ENCODE results near the gene MPND.

DNA sequence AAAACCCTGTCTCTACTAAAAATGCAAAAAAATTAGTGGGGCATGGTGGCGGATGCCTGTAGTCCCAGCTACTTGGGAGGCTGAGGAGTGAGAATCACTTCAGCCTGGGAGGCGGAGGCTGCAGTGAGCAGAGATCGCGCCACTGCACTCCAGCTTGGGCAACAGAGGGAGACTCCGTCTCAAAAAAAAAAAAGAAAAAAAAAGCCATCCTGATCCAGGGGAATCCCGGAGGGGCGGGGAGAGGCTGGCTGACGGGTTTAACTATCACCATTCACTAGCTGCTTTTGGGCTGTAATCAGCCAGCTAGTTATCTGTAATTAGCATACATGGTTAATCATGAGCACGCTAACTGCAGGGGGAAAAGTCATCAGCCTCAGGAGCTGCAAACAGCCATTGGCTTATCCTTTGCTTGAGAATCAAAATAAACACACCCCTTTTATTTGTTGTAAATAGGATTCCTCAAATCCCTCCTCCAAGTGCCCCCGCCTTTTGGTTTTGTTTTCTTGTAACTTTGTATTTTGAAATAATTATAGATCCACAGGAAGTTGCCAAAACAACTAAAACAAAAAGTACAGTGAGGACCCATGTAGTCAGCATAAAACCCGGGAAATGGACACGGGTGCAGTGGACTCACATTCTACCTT is 29.4 kb upstream of the MPND start:
- no peak for TF ChIP-seq POLR2A (IDR thresholded peaks at IDR 0.05)
- TF ChIP-seq, protein P1, sequence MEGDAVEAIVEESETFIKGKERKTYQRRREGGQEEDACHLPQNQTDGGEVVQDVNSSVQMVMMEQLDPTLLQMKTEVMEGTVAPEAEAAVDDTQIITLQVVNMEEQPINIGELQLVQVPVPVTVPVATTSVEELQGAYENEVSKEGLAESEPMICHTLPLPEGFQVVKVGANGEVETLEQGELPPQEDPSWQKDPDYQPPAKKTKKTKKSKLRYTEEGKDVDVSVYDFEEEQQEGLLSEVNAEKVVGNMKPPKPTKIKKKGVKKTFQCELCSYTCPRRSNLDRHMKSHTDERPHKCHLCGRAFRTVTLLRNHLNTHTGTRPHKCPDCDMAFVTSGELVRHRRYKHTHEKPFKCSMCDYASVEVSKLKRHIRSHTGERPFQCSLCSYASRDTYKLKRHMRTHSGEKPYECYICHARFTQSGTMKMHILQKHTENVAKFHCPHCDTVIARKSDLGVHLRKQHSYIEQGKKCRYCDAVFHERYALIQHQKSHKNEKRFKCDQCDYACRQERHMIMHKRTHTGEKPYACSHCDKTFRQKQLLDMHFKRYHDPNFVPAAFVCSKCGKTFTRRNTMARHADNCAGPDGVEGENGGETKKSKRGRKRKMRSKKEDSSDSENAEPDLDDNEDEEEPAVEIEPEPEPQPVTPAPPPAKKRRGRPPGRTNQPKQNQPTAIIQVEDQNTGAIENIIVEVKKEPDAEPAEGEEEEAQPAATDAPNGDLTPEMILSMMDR (IDR thresholded peaks at IDR 0.05), result no peak

All from thyroid gland (tissue), 4 donors.